B cell (primary cell): ENCODE results near the gene MIPOL1. TPM values are rescaled to one million over a fixed set of nuclear protein-coding genes. Genes with fewer than 3 reads are reported as not detected.
A peak's percentile ranks its signal among the peaks of the same experiment; 100 is the strongest.

Experiments used
- ATAC-seq: fragments of 200-7000 bp; cut with Tn5 transposase; one replicate; pipeline ENCODE4 v1.10.0; 2021; ENCODE audit warnings: low read depth, mild to moderate bottlenecking, moderate number of reproducible peaks, moderate library complexity
- CTCF ChIA-PET: fragments of 350-600 bp; sonication (Branson Sonifier 250); formaldehyde crosslinking; loops from one replicate; lab custom pipeline; 2021; ENCODE audit warnings: antibody characterized with exemption, inconsistent platforms; lab: Charles Lee
- POLR2A ChIA-PET: fragments of 350-600 bp; sonication (Branson Sonifier 250); formaldehyde crosslinking; loops from one replicate; lab custom pipeline; 2021; ENCODE audit warnings: antibody characterized with exemption; lab: Charles Lee
- DNase-seq: peaks from one replicate; pipeline ENCODE4 v3.0.0; 2013
- H2AFZ ChIP-seq: 2 replicates; pipeline ENCODE4 v1.6.1; 2012; ENCODE audit warnings: mild to moderate bottlenecking, low read depth, low read length; ENCODE audit not compliant: insufficient read depth, poor library complexity, severe bottlenecking
- H3K27ac ChIP-seq, 2 donors: 1 replicate in 1 of 2; 2 replicates in 1 of 2; pipeline ENCODE4 v1.5.1; 2012 to 2013; ENCODE audit warnings: low read length in 2 of 2, mild to moderate bottlenecking in 2 of 2, moderate library complexity in 1 of 2
- H3K27me3 ChIP-seq, 4 experiments: fragments of 200-600 bp in 1 of 4; sonication (generic) in 1 of 4; replicated peaks in 1 of 4; 1 replicate in 2 of 4; 2 replicates in 2 of 4; pipeline versions ENCODE4 v1.6.1 to v1.7.0; 2013 to 2016; ENCODE audit warnings: low read length in 3 of 4, mild to moderate bottlenecking in 2 of 4, mixed read lengths in 1 of 4, moderate library complexity in 1 of 4; ENCODE audit not compliant: insufficient read depth in 4 of 4, control insufficient read depth in 3 of 4; ENCODE audit errors: control extremely low read depth in 1 of 4
- H3K36me3 ChIP-seq, 2 experiments: replicated peaks in 1 of 2; 1 replicate in 1 of 2; 2 replicates in 1 of 2; pipeline versions ENCODE4 v1.6.1 to v1.7.1; 2013; ENCODE audit warnings: low read length in 1 of 2; ENCODE audit not compliant: insufficient read depth in 2 of 2, control insufficient read depth in 1 of 2; ENCODE audit errors: control extremely low read depth in 1 of 2, extremely low read depth in 1 of 2
- H3K4me1 ChIP-seq, 2 donors: fragments of 200-600 bp in 1 of 2; sonication (generic) in 1 of 2; 1 replicate in 1 of 2; 2 replicates in 1 of 2; pipeline versions ENCODE4 v1.5.1 to v1.6.1; 2013 to 2017; ENCODE audit warnings: low read length in 2 of 2; ENCODE audit not compliant: control insufficient read depth in 2 of 2, insufficient read depth in 2 of 2
- H3K4me2 ChIP-seq: replicated peaks from 2 replicates; pipeline ENCODE3; 2012; ENCODE audit warnings: mild to moderate bottlenecking, low read depth, low read length; ENCODE audit not compliant: poor library complexity, severe bottlenecking
- H3K4me3 ChIP-seq, 5 experiments: fragments of 200-600 bp in 1 of 5; sonication (generic) in 1 of 5; 1 replicate in 3 of 5; 2 replicates in 2 of 5; pipeline versions ENCODE4 v1.5.1 to v1.7.0; 2011 to 2016; ENCODE audit warnings: low read length in 4 of 5, mild to moderate bottlenecking in 4 of 5, low read depth in 2 of 5, control low read depth in 1 of 5, moderate library complexity in 1 of 5; ENCODE audit not compliant: insufficient read depth in 1 of 5; ENCODE audit errors: control extremely low read depth in 1 of 5, extremely low read depth in 1 of 5
- H3K79me2 ChIP-seq: fragments of 200-600 bp; sonication (generic); one replicate; pipeline ENCODE4 v1.6.0; 2016; ENCODE audit warnings: low read length; ENCODE audit not compliant: control insufficient read depth, insufficient read depth
- H3K9ac ChIP-seq: fragments of 200-600 bp; sonication (generic); 2 replicates; pipeline ENCODE4 v1.6.1; 2017; ENCODE audit warnings: mild to moderate bottlenecking, low read length, moderate library complexity
- H3K9me3 ChIP-seq, 3 donors: one replicate each; pipeline versions ENCODE4 v1.6.1 to v1.7.1; 2013; ENCODE audit warnings: low read length in 2 of 3; ENCODE audit not compliant: control insufficient read depth in 2 of 3, insufficient read depth in 1 of 3; ENCODE audit errors: control extremely low read depth in 1 of 3
- H4K20me1 ChIP-seq: 2 replicates; pipeline ENCODE4 v1.6.0; 2012; ENCODE audit warnings: mild to moderate bottlenecking, low read length; ENCODE audit not compliant: insufficient read depth, control insufficient read depth, poor library complexity, severe bottlenecking
- H3K27ac Mint-ChIP-seq: one replicate; pipeline ENCODE4 v1.8.0; 2021; ENCODE audit warnings: mixed read lengths
- H3K27me3 Mint-ChIP-seq: one replicate; pipeline ENCODE4 v1.8.0; 2021; ENCODE audit warnings: mixed read lengths
- H3K4me1 Mint-ChIP-seq: one replicate; pipeline ENCODE4 v1.8.0; 2021; ENCODE audit warnings: mixed read lengths
- H3K4me3 Mint-ChIP-seq: one replicate; pipeline ENCODE4 v1.8.0; 2021; ENCODE audit warnings: mixed read lengths
- H3K9me3 Mint-ChIP-seq: one replicate; pipeline ENCODE4 v1.8.0; 2022; ENCODE audit warnings: mixed read lengths; ENCODE audit not compliant: insufficient read depth
- EZH2 ChIP-seq: IDR thresholded peaks from 2 replicates; pipeline ENCODE4 v1.6.1; 2012; ENCODE audit warnings: borderline replicate concordance, low read depth, mild to moderate bottlenecking, moderate library complexity, low read length; ENCODE audit not compliant: insufficient read depth, poor library complexity, severe bottlenecking
- WGBS: methylation state at CpG from one replicate; pipeline ENCODE4 v1.1.5; 2013; ENCODE audit warnings: missing lambda C conversion rate; ENCODE audit not compliant: insufficient coverage; 5-methylcytosine and 5-hydroxymethylcytosine counted together
- intact Hi-C: fragments of 100-400 bp; cut with micrococcal nuclease; formaldehyde crosslinking; loops from one replicate; pipeline ENCODE4 v1.10.0; 2022
- polyA plus RNA-seq: library from polyadenylated mRNA; depleted of rRNA; stranded (reverse); fragments of >200 nt; gene quantifications from 2 replicates; pipeline ENCODE4 v1.2.3, GENCODE V29; 2012
- total RNA-seq, 2 donors: library from RNA; stranded (reverse); fragments of 120-200 nt in 1 of 2; gene quantifications; 1 replicate in 1 of 2; 2 replicates in 1 of 2; pipeline versions ENCODE4 v1.2.3 to v1.2.4, GENCODE V29; 2013 to 2022
- TF ChIP-seq, protein P1 (sequence below): fragments of 200-600 bp; IDR thresholded peaks from one replicate; pipeline ENCODE4 v1.8.0; 2022; ENCODE audit warnings: antibody characterized with exemption, mild to moderate bottlenecking

The MIPOL1 gene
- total and polyA plus RNA-seq, 2 donors (not counting 1 experiment from before 2014, with no cell fraction given) = 0.17 TPM; not detected in 1

DNA sequence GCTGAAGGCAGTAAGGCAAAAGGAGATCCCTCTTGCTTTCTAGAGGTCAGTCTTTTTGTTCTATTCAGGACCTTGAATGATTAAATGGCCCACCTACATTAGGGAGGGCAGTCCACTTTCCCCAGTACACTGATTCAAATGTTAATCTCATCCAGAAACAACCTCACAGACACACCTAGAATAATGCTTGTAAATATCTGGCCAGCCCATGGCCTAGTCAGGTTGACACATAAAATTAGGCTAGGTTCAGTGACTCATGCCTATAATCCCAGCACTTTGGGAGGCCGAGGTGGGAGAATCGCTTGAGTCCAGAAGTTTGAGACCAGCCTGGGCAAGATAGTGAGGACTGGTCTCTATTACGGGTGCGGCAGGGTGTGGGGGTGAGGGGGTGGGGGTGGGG is 43.5 kb downstream of the MIPOL1 start:
- intact Hi-C loops = no loop called here
- Histone ChIP-seq H3K27ac (no peak overlapping the region), H3K4me2 (no peak overlapping the region), H4K20me1 (no peaks in the 10 kb centered on the region), H2AFZ (no peak overlapping the region), H3K36me3 (no peaks in the 10 kb centered on the region), H3K4me3 (no peak overlapping the region), H3K27me3 (no peaks in the 10 kb centered on the region), H3K9ac (no peak overlapping the region), H3K9me3 (peaks cover 0 to 3% (median 0%) of the 10 kb centered on the region in 3 donors), H3K79me2 (no peaks in the 10 kb centered on the region), H3K4me1 (no peaks in the 10 kb centered on the region)
- Mint-ChIP-seq H3K27ac (no peak overlapping the region), H3K4me1 (no peaks in the 10 kb centered on the region), H3K4me3 (no peak overlapping the region), H3K9me3 (no peaks in the 10 kb centered on the region), H3K27me3 (no peaks in the 10 kb centered on the region)
- ChIA-PET CTCF (interaction anchor here (0.9 kb wide), 1 partner anchor 8 kb away, joined by 4 read pairs; no protein-coding TSS in a partner anchor), POLR2A (no interaction called here)
- DNase-seq = no peak
- TF ChIP-seq, protein P1, sequence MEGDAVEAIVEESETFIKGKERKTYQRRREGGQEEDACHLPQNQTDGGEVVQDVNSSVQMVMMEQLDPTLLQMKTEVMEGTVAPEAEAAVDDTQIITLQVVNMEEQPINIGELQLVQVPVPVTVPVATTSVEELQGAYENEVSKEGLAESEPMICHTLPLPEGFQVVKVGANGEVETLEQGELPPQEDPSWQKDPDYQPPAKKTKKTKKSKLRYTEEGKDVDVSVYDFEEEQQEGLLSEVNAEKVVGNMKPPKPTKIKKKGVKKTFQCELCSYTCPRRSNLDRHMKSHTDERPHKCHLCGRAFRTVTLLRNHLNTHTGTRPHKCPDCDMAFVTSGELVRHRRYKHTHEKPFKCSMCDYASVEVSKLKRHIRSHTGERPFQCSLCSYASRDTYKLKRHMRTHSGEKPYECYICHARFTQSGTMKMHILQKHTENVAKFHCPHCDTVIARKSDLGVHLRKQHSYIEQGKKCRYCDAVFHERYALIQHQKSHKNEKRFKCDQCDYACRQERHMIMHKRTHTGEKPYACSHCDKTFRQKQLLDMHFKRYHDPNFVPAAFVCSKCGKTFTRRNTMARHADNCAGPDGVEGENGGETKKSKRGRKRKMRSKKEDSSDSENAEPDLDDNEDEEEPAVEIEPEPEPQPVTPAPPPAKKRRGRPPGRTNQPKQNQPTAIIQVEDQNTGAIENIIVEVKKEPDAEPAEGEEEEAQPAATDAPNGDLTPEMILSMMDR = no peak
- no peak for TF ChIP-seq EZH2
- WGBS = 86% methylated on average over 2 of the region's 4 CpGs
- ATAC-seq = no peak

DNA sequence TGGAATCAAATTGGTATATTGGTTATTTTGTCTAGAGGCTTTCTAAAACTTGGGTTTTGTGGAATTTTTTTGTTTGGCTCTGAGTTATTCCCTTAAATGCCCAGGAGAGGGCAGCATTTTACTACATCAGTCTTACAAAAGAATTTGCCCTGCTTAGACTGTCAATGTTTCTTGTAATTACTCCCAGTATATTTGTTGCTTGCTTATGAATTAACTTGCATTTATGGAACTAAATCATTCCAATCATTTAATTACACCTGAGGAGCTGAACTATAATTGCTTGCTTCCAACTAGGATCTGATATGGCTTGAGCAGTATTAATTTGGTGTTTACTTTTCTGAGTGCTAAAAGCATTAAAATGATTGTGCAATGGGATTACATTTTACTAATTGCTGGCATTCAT is 48.7 kb downstream of the MIPOL1 start:
- Mint-ChIP-seq H3K27ac (no peak overlapping the region), H3K27me3 (no peaks in the 10 kb centered on the region), H3K4me1 (no peaks in the 10 kb centered on the region), H3K9me3 (no peaks in the 10 kb centered on the region), H3K4me3 (no peak overlapping the region)
- no peak overlapping the region for H2AFZ ChIP-seq
- intact Hi-C loops = no loop called here
- no peaks in the 10 kb centered on the region for H3K27me3 ChIP-seq
- H3K9ac ChIP-seq = no peak overlapping the region
- TF ChIP-seq, protein P1 = peak; percentile 87
- TF ChIP-seq EZH2 = no peak
- H3K4me1 ChIP-seq = no peaks in the 10 kb centered on the region
- ATAC-seq (no peak), DNase-seq (peak; percentile 11)
- no peaks in the 10 kb centered on the region for H3K79me2 ChIP-seq
- no peaks in the 10 kb centered on the region for H4K20me1 ChIP-seq
- CTCF ChIA-PET = interaction anchor here (1.1 to 1.5 kb wide), 5 partner anchors 10 to 1621 kb away, joined by 3 to 7 read pairs (median 4); no protein-coding TSS in a partner anchor
- POLR2A ChIA-PET = no interaction called here
- H3K4me3 ChIP-seq = no peak overlapping the region
- no peak overlapping the region for H3K27ac ChIP-seq
- H3K36me3 ChIP-seq = no peaks in the 10 kb centered on the region
- H3K9me3 ChIP-seq = no peaks in the 10 kb centered on the region
- no peak overlapping the region for H3K4me2 ChIP-seq
